ENCODE data around the gene SBK3. TPM values are rescaled to one million over a fixed set of nuclear protein-coding genes. Genes with fewer than 3 reads are reported as not detected.
"Not testable (repeated sequence)": the region's sequence is repeated elsewhere in the genome, so short reads cannot be mapped to it uniquely, and the experiment has no call there.

SBK3 gene
- total and polyA plus RNA-seq, 7 donors = 0.79 to 30.8 (median 7.9) TPM

DNA sequence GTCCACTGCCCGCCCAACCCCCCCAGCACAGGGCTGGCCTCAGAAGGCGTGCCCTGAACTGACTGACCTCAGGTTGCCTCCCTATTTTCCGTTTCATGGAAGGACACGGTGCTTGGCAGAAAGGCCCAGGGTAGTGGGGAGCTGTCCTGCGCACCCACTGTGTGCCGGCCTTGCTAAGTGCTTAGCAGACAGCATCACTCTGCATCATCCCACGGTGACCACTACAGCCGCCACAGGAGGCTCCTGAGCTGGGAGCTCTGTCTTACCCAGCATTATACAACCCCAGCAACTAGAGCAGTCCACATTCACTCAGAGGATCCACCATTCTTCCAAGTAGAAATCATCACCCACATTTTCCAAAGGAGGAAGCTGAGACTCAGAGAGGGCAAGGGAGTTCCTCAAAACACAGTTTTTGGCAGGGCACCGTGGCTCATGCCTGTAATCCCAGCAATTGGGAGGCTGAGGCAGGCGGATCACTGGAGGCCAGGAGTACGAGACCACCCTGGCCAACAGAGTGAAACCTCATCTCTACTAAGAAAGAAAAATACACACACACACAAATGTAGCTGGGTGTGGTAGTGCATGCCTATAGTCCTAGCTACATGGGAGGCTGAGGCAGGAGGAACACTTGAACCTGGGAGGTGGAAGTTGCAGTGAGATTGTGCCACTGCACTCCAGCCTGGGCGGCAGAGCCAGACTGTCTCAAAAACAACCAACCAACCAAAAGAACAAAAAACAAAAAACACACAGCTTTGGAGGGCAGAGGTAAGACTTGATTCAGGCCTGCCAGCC, 10.0 kb downstream of the SBK3 start:
- WGBS, 3 donors = 79 to 83% (median 83%) methylated on average over 12 of the region's 12 CpGs
- TF ChIP-seq, protein P1, sequence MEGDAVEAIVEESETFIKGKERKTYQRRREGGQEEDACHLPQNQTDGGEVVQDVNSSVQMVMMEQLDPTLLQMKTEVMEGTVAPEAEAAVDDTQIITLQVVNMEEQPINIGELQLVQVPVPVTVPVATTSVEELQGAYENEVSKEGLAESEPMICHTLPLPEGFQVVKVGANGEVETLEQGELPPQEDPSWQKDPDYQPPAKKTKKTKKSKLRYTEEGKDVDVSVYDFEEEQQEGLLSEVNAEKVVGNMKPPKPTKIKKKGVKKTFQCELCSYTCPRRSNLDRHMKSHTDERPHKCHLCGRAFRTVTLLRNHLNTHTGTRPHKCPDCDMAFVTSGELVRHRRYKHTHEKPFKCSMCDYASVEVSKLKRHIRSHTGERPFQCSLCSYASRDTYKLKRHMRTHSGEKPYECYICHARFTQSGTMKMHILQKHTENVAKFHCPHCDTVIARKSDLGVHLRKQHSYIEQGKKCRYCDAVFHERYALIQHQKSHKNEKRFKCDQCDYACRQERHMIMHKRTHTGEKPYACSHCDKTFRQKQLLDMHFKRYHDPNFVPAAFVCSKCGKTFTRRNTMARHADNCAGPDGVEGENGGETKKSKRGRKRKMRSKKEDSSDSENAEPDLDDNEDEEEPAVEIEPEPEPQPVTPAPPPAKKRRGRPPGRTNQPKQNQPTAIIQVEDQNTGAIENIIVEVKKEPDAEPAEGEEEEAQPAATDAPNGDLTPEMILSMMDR (IDR thresholded peaks at IDR 0.05) = no peak
- peak in 2 of 4 donors; percentile 7 to 27 for ATAC-seq
- no peaks in the 10 kb centered on the region for H3K36me3 ChIP-seq (ENCODE audit: insufficient read depth in 1 of 2, low read depth in 1 of 2)
- no peak for DNase-seq
- no peak overlapping the region for H3K4me3 ChIP-seq
- no peaks in the 10 kb centered on the region for H3K27me3 ChIP-seq (ENCODE audit: insufficient read depth in 3 of 3, low read length in 2 of 3)
- intact Hi-C loops (cut with DNase I) = no loop called here
- H3K9me3 ChIP-seq = no peaks in the 10 kb centered on the region
- H3K4me1 ChIP-seq = no peaks in the 10 kb centered on the region
- H3K27ac ChIP-seq = no peak overlapping the region

DNA sequence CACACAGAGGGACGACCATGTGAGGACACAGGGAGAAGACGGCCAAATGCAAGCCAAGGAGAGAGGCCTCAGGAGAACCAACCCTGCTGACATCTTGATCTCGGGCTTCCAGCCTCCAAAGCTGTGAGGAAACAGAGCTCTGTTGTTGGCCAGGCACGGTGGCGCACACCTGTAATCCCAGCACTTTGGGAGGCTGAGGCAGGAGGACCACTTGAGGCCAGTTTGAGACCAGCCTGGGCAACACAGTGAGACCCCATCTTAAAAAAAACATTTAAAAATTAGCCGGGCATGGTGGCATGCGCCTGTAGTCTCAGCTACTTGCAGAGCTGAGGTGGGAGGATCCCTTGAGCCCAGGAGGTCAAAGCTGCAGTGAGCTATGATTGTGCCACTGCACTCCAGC, 11.1 kb downstream of the SBK3 start:
- intact Hi-C loops (cut with DNase I); H3K36me3 ChIP-seq (ENCODE audit: insufficient read depth in 1 of 2, low read depth in 1 of 2); DNase-seq; H3K9me3 ChIP-seq; H3K4me3 ChIP-seq; ATAC-seq; H3K4me1 ChIP-seq; H3K27ac ChIP-seq; H3K27me3 ChIP-seq (ENCODE audit: insufficient read depth in 3 of 3, low read length in 2 of 3): not testable (repeated sequence)
- 81 to 91% (median 87%) methylated on average over 7 of the region's 7 CpGs for WGBS, 3 donors

DNA sequence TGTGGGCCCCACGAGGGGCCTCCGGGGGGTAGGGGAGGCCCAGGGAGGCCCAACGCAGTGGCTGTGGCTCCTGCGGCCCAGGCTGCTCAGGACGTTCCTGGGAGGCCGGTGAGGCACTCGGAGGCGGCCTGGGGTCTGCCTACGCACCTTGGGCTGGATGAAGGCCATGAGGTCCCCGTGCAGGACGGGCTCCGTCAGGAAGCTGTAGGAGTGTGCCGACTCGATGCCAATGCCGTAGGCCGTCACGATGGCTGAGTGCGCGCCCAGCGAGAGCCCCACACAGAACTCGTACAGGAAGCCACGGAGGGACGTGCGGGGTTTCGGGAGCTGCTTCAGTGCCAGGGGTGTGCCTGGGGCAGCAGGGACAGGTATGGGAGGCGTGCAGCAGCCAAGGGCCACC, 14.3 kb downstream of the SBK3 start:
- Histone ChIP-seq H3K27me3 (ENCODE audit: insufficient read depth in 3 of 3, low read length in 2 of 3) (no peaks in the 10 kb centered on the region), H3K4me1 (peaks cover 5% of the 10 kb centered on the region), H3K9me3 (no peaks in the 10 kb centered on the region), H3K27ac (no peak overlapping the region), H3K36me3 (ENCODE audit: insufficient read depth in 1 of 2, low read depth in 1 of 2) (no peaks in the 10 kb centered on the region), H3K4me3 (no peak overlapping the region)
- TF ChIP-seq, protein P1 (IDR thresholded peaks at IDR 0.05) = no peak
- intact Hi-C loops (cut with DNase I) = no loop called here
- no peak for DNase-seq
- 92 to 94% (median 93%) methylated on average over 25 to 26 of the region's 26 CpGs for WGBS, 3 donors
- no peak for ATAC-seq

DNA sequence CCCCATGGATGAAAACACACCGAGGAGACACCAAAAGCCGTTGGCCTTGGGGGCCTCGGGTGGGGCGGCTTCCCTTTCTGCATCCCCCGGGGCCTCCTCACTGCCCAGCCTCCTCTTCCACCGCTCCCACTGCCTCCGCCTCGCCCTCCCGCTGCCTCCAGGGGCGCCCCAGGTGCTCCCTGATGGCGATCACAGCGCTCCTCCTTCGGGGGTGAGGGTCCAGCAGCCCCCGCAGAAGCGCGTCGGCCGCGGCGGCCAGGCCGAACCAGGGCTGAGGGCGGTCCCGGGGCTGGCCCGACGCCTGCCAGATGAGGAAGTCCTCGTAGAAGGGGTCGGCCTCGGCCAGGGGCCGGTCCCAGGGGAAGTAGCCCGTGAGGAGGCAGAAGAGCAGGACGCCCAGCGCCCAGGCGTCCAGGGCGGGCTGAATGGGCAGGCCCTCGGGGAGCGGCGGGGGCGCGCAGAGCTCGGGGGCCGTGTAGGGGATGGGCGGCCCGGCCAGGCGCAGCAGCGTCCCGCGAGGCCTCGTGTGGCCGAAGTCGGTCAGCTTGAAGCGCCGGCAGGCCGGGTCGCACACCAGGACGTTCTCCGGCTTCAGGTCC, 15.6 kb downstream of the SBK3 start:
- intact Hi-C loops (cut with DNase I) = no loop called here
- H3K9me3 ChIP-seq = no peaks in the 10 kb centered on the region
- no peaks in the 10 kb centered on the region for H3K36me3 ChIP-seq (ENCODE audit: insufficient read depth in 1 of 2, low read depth in 1 of 2)
- TF ChIP-seq, protein P1 (IDR thresholded peaks at IDR 0.05) = no peak
- H3K4me1 ChIP-seq = peaks cover 10% of the 10 kb centered on the region
- H3K27me3 ChIP-seq (ENCODE audit: insufficient read depth in 3 of 3, low read length in 2 of 3) = no peaks in the 10 kb centered on the region
- H3K27ac ChIP-seq = no peak overlapping the region
- no peak overlapping the region for H3K4me3 ChIP-seq
- DNase-seq = no peak
- ATAC-seq = no peak
- WGBS, 3 donors = 85 to 90% (median 86%) methylated on average over 43 to 56 of the region's 56 CpGs

DNA sequence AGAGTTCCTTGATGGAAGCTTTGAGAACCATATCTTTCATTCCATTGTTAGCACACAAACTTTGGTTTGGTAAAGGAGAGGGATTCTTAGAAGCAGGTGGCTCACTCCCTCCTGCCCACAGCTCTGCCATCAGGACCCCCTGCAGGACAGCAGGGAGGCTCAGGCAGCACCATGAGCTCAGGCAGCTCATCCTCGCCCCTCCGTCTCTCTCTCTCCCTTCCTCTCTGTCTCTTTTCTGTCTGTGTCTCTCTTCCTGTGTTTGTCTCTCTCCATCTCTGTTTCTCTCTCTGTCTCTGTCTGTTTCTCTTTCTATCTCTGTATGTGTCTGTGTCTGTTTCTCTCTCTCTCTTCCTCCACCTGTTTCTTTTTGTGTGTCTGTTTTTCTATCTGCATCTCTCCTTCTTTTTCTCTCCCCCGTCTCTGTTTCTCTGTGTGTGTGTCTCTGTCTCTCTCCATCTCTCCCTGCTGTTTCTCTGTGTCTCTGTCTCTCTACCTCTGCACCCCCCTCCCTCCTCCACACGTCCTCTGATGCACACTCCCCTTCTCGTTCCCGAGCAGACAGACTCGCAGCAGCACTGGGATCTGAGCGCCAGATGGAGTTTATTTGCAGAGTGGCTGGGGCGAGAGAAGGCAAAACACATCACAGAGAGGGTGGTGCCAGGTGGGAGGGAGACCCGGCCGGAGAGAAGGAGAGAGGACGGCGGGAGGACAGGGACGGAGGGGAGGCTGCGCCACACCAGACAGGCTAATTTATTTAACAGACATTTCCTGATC, 17.1 kb downstream of the SBK3 start:
- DNase-seq (no peak), ATAC-seq (no peak)
- Histone ChIP-seq H3K36me3 (ENCODE audit: insufficient read depth in 1 of 2, low read depth in 1 of 2) (no peaks in the 10 kb centered on the region), H3K9me3 (no peaks in the 10 kb centered on the region), H3K27ac (no peak overlapping the region), H3K4me1 (peaks cover 10% of the 10 kb centered on the region), H3K4me3 (no peak overlapping the region), H3K27me3 (ENCODE audit: insufficient read depth in 3 of 3, low read length in 2 of 3) (no peaks in the 10 kb centered on the region)
- TF ChIP-seq, protein P1 (IDR thresholded peaks at IDR 0.05) = no peak
- intact Hi-C loops (cut with DNase I) = no loop called here
- WGBS, 3 donors = 43 to 46% (median 43%) methylated on average over 15 of the region's 15 CpGs

Measured in psoas muscle (tissue), 8 donors.